Mammary epithelial cell (primary cell): ENCODE data around the gene MSANTD3.

Experiments used
- CTCF ChIP-seq, 2 donors: IDR thresholded peaks in 1 of 2; conservative IDR thresholded peaks in 1 of 2; 2 replicates each; pipeline ENCODE4 v1.5.1; 2011 to 2012; ENCODE audit warnings: inconsistent platforms in 2 of 2, low read length in 2 of 2, mild to moderate bottlenecking in 2 of 2, control low read depth in 1 of 2, low read depth in 1 of 2; ENCODE audit not compliant: insufficient read depth in 1 of 2; ENCODE audit errors: extremely low read depth in 1 of 2
- EZH2 ChIP-seq: IDR thresholded peaks from 2 replicates; pipeline ENCODE4 v1.6.1; 2012; ENCODE audit warnings: low read length, inconsistent platforms, borderline replicate concordance

GRCh38 chr9:100406962-100407361, 20.0 kb upstream of the MSANTD3 start:
- no peak for TF ChIP-seq CTCF (conservative IDR thresholded peaks at IDR 0.05 in 1 of 2, IDR thresholded peaks at IDR 0.05 in 1 of 2; ENCODE audit: extremely low read depth in 1 of 2, insufficient read depth in 1 of 2, low read depth in 1 of 2, low read length in 2 of 2)
- TF ChIP-seq EZH2: no peak
